Lung (tissue), 16 donors: Measurements from ENCODE around the gene RNF224. TPM values are rescaled to one million over a fixed set of nuclear protein-coding genes. Genes with fewer than 3 reads are reported as not detected.
A peak's percentile ranks its signal among the peaks of the same experiment; 100 is the strongest.

Experiments used
- ATAC-seq: fragments of 200-7000 bp; cut with Tn5 transposase; one replicate; pipeline ENCODE4 v1.9.1; 2020; ENCODE audit warnings: moderate number of reproducible peaks; ENCODE audit not compliant: insufficient read depth, low FRiP score
- DNase-seq, 3 donors: peaks; one replicate each; pipeline ENCODE4 v3.0.0-alpha.2; 2013 to 2017
- H3K27ac ChIP-seq, 2 donors: one replicate each; pipeline ENCODE4 v1.5.1; 2013; ENCODE audit warnings: mild to moderate bottlenecking in 2 of 2, moderate library complexity in 2 of 2, control low read depth in 1 of 2, inconsistent platforms in 1 of 2, low read depth in 1 of 2, low read length in 1 of 2
- H3K27me3 ChIP-seq, 3 donors: one replicate each; pipeline ENCODE4 v1.5.1; 2013; ENCODE audit warnings: low read length in 2 of 3; ENCODE audit not compliant: control insufficient read depth in 3 of 3, insufficient read depth in 3 of 3
- H3K36me3 ChIP-seq, 4 donors: one replicate each; pipeline ENCODE4 v1.5.1; 2013; ENCODE audit warnings: low read length in 4 of 4, mild to moderate bottlenecking in 1 of 4, moderate library complexity in 1 of 4; ENCODE audit not compliant: control insufficient read depth in 4 of 4, insufficient read depth in 4 of 4
- H3K4me1 ChIP-seq, 5 donors: one replicate each; pipeline ENCODE4 v1.5.1; 2013; ENCODE audit warnings: low read length in 5 of 5, mild to moderate bottlenecking in 2 of 5, moderate library complexity in 1 of 5; ENCODE audit not compliant: control insufficient read depth in 5 of 5, insufficient read depth in 5 of 5
- H3K4me3 ChIP-seq: one replicate; pipeline ENCODE4 v1.5.1; 2013; ENCODE audit warnings: mild to moderate bottlenecking, control low read depth, moderate library complexity
- H3K9ac ChIP-seq, 2 donors: one replicate each; pipeline ENCODE4 v1.5.1; 2013; ENCODE audit warnings: low read length in 2 of 2, control low read depth in 1 of 2; ENCODE audit not compliant: insufficient read depth in 1 of 2
- H3K9me3 ChIP-seq, 4 donors: one replicate each; pipeline ENCODE4 v1.5.1; 2013; ENCODE audit warnings: low read length in 3 of 4, mild to moderate bottlenecking in 1 of 4, moderate library complexity in 1 of 4; ENCODE audit not compliant: control insufficient read depth in 4 of 4, insufficient read depth in 3 of 4
- CTCF ChIP-seq: IDR thresholded peaks from 2 replicates; pipeline ENCODE4 v1.5.1; 2012; ENCODE audit warnings: mild to moderate bottlenecking; ENCODE audit errors: control extremely low read depth, extremely low read depth
- WGBS, 2 donors: extraction: QIAGEN DNeasy Blood & Tissue Kit; methylation state at CpG; one replicate each; pipeline ENCODE4 v1.1.7; 2013; 5-methylcytosine and 5-hydroxymethylcytosine counted together
- long read RNA-seq, 5 donors: transcript quantifications; one replicate each; lab custom pipeline, GENCODE V29; 2026
- polyA plus RNA-seq, 2 donors: library from polyadenylated mRNA; stranded (reverse); fragments of 200-250 nt; gene quantifications; one replicate each; pipeline ENCODE4 v1.2.1, GENCODE V29; 2013
- total RNA-seq, 2 donors: library from RNA; depleted of rRNA in 1 of 2; stranded (reverse); fragments of >200 nt in 1 of 2; gene quantifications; one replicate each; pipeline ENCODE4 v1.2.1, GENCODE V29; 2014 to 2021
- donor health status: control.
- donor health status: control.
- donor health status: Bipolar disorder and iron deficiency.
- donor health status: healthy.
- donor health status: DM: yes; HTN: yes; CAD: no.

RNF224 gene
- total RNA-seq, result 1 to 10 TPM in 1 of 2 donors, under 1 TPM in 1; 0.52 to 1.1 TPM
- 1 to 10 TPM in 1 of 2 donors, under 1 TPM in 1; 0.24 to 1.1 TPM for polyA plus RNA-seq
- long read RNA-seq, donor 1, result 0 reads
- long read RNA-seq, donor 2, result 0 reads
- long read RNA-seq, donor 3, result 0 reads
- long read RNA-seq, donor 4, result 0 reads
- long read RNA-seq, donor 5, result 0 reads

- ATAC-seq, result no peak
- Histone ChIP-seq H3K4me1 (peaks cover 0 to 11% (median 9%) of the 10 kb centered on the region in 5 donors), H3K27ac (peak within 1 kb of the TSS in 1 of 2 donors; percentile 89), H3K27me3 (peaks cover 0 to 6% (median 0%) of the 10 kb centered on the region in 3 donors), H3K36me3 (no peaks in the 10 kb centered on the region), H3K4me3 (no peak within 1 kb of the TSS), H3K9ac (no peak within 1 kb of the TSS), H3K9me3 (peaks cover 0 to 3% (median 0%) of the 10 kb centered on the region in 4 donors)
- peak; percentile 93 for TF ChIP-seq CTCF
- DNase-seq, result peak; percentile 74 to 79 (median 74)
- WGBS, 2 donors, result 30 to 41% methylated on average over 25 of the region's 25 CpGs
Measured at GRCh38 chr9:137227054-137227852, at the start of gene RNF224. TSS of gene RNF224 (plus strand) at chr9:137227502. CDS start at chr9:137228336, 834 bp downstream.

GRCh38 chr9:137178201-137178938 lies 48.9 kb upstream of the RNF224 start:
- Histone ChIP-seq H3K9me3 (peaks cover 0 to 2% (median 0%) of the 10 kb centered on the region in 4 donors), H3K27ac (no peak overlapping the region), H3K27me3 (no peaks in the 10 kb centered on the region), H3K9ac (no peak overlapping the region), H3K36me3 (peaks cover 8 to 58% (median 17%) of the 10 kb centered on the region in 4 donors), H3K4me3 (no peak overlapping the region), H3K4me1 (peaks cover 0 to 5% (median 0%) of the 10 kb centered on the region in 5 donors)
- WGBS, 2 donors, result 92 to 93% methylated on average over 23 of the region's 23 CpGs
- no peak for TF ChIP-seq CTCF
- no peak for ATAC-seq
- DNase-seq, result no peak

GRCh38 chr9:137178939-137179630 lies 48.2 kb upstream of the RNF224 start:
- no peak overlapping the region for H3K27ac ChIP-seq
- 91 to 94% methylated on average over 19 of the region's 19 CpGs for WGBS, 2 donors
- no peak overlapping the region for H3K4me3 ChIP-seq
- H3K9me3 ChIP-seq, result peaks cover 0 to 2% (median 0%) of the 10 kb centered on the region in 4 donors
- no peak overlapping the region for H3K9ac ChIP-seq
- no peak for TF ChIP-seq CTCF
- peaks cover 0 to 5% (median 0%) of the 10 kb centered on the region in 5 donors for H3K4me1 ChIP-seq
- peaks cover 8 to 65% (median 24%) of the 10 kb centered on the region in 4 donors for H3K36me3 ChIP-seq
- ATAC-seq, result no peak
- H3K27me3 ChIP-seq, result no peaks in the 10 kb centered on the region
- DNase-seq, result no peak
